Liver (tissue), 9 donors: Measurements from ENCODE around the gene ATP6V0E1. TPM values are rescaled to one million over a fixed set of nuclear protein-coding genes. Genes with fewer than 3 reads are reported as not detected.
A peak's percentile ranks its signal among the peaks of the same experiment; 100 is the strongest.

ENCODE experiments used
- DNase-seq: peaks from one replicate; pipeline ENCODE4 v3.0.0-alpha.2; 2017; ENCODE audit warnings: low spot score
- H3K27ac ChIP-seq, 2 donors: one replicate each; pipeline ENCODE4 v1.7.0; 2013; ENCODE audit warnings: inconsistent platforms in 2 of 2, low read length in 2 of 2, control low read depth in 1 of 2, low read depth in 1 of 2, mild to moderate bottlenecking in 1 of 2
- H3K27me3 ChIP-seq, 4 donors: one replicate each; pipeline versions ENCODE4 v1.6.1 to v1.7.0; 2013; ENCODE audit warnings: low read length in 3 of 4, inconsistent platforms in 1 of 4, mild to moderate bottlenecking in 1 of 4, moderate library complexity in 1 of 4; ENCODE audit not compliant: control insufficient read depth in 4 of 4, insufficient read depth in 4 of 4
- H3K36me3 ChIP-seq, 4 donors: one replicate each; pipeline versions ENCODE4 v1.6.1 to v1.7.0; 2013; ENCODE audit warnings: low read length in 3 of 4, mild to moderate bottlenecking in 3 of 4, low read depth in 1 of 4, moderate library complexity in 1 of 4; ENCODE audit not compliant: control insufficient read depth in 4 of 4, insufficient read depth in 3 of 4
- H3K4me1 ChIP-seq, 4 donors: one replicate each; pipeline versions ENCODE4 v1.6.1 to v1.7.0; 2013; ENCODE audit warnings: low read length in 3 of 4, mild to moderate bottlenecking in 3 of 4, moderate library complexity in 1 of 4; ENCODE audit not compliant: control insufficient read depth in 4 of 4, insufficient read depth in 4 of 4
- H3K4me3 ChIP-seq, 3 donors: one replicate each; pipeline versions ENCODE4 v1.6.1 to v1.7.0; 2013; ENCODE audit warnings: low read length in 3 of 3, control low read depth in 1 of 3, low read depth in 1 of 3, mild to moderate bottlenecking in 1 of 3
- H3K9ac ChIP-seq, 2 donors: one replicate each; pipeline ENCODE4 v1.7.0; 2013; ENCODE audit warnings: low read length in 2 of 2, mild to moderate bottlenecking in 2 of 2, moderate library complexity in 2 of 2, control low read depth in 1 of 2, low read depth in 1 of 2
- H3K9me3 ChIP-seq, 4 donors: one replicate each; pipeline versions ENCODE4 v1.6.1 to v1.7.0; 2013; ENCODE audit warnings: low read length in 3 of 4; ENCODE audit not compliant: control insufficient read depth in 4 of 4
- ATF3 ChIP-seq: IDR thresholded peaks from 2 replicates; pipeline ENCODE4 v1.6.1; 2016; ENCODE audit warnings: antibody characterized with exemption
- CTCF ChIP-seq: fragments of 150-350 bp; IDR thresholded peaks from 2 replicates; pipeline ENCODE4 v1.5.1; 2017; ENCODE audit warnings: improper control_type of control experiment, low read depth, low read length; ENCODE audit not compliant: missing input control
- EGR1 ChIP-seq, 2 donors: IDR thresholded peaks; 2 replicates each; pipeline ENCODE4 v1.6.1; 2016 to 2018; ENCODE audit warnings: antibody characterized with exemption in 2 of 2, low read depth in 2 of 2
- FOXA1 ChIP-seq: IDR thresholded peaks from 2 replicates; pipeline ENCODE4 v1.6.1; 2016; ENCODE audit warnings: antibody characterized with exemption
- FOXA2 ChIP-seq: IDR thresholded peaks from 2 replicates; pipeline ENCODE4 v1.6.1; 2016; ENCODE audit warnings: antibody characterized with exemption
- GABPA ChIP-seq, 2 donors: IDR thresholded peaks in 1 of 2; conservative IDR thresholded peaks in 1 of 2; 2 replicates each; pipeline ENCODE4 v1.6.1; 2016; ENCODE audit warnings: antibody characterized with exemption in 2 of 2, mild to moderate bottlenecking in 1 of 2, moderate library complexity in 1 of 2
- HNF4A ChIP-seq, 2 donors: conservative IDR thresholded peaks; 2 replicates each; pipeline ENCODE4 v1.6.1; 2016; ENCODE audit warnings: antibody characterized with exemption in 2 of 2, mild to moderate bottlenecking in 2 of 2
- HNF4G ChIP-seq: IDR thresholded peaks from 2 replicates; pipeline ENCODE4 v1.6.1; 2016; ENCODE audit warnings: antibody characterized with exemption
- JUND ChIP-seq, 2 donors: IDR thresholded peaks; 2 replicates each; pipeline ENCODE4 v1.6.1; 2016; ENCODE audit warnings: antibody characterized with exemption in 2 of 2
- MAX ChIP-seq: IDR thresholded peaks from 2 replicates; pipeline ENCODE4 v1.6.1; 2016; ENCODE audit warnings: antibody characterized with exemption
- NR2F2 ChIP-seq: IDR thresholded peaks from 2 replicates; pipeline ENCODE4 v1.6.1; 2016; ENCODE audit warnings: antibody characterized with exemption
- RAD21 ChIP-seq, 2 donors: IDR thresholded peaks; 2 replicates each; pipeline ENCODE4 v1.6.1; 2016; ENCODE audit warnings: antibody characterized with exemption in 2 of 2, mild to moderate bottlenecking in 2 of 2
- REST ChIP-seq: IDR thresholded peaks from 2 replicates; pipeline ENCODE4 v1.6.1; 2016; ENCODE audit warnings: antibody characterized with exemption, mild to moderate bottlenecking
- RXRA ChIP-seq, 2 donors: IDR thresholded peaks; 2 replicates each; pipeline ENCODE4 v1.6.1; 2017 to 2018; ENCODE audit warnings: antibody characterized with exemption in 2 of 2, mild to moderate bottlenecking in 1 of 2
- SP1 ChIP-seq: IDR thresholded peaks from 2 replicates; pipeline ENCODE4 v1.6.1; 2018; ENCODE audit warnings: antibody characterized with exemption, mild to moderate bottlenecking
- TAF1 ChIP-seq: conservative IDR thresholded peaks from 2 replicates; pipeline ENCODE4 v1.6.1; 2016; ENCODE audit warnings: antibody characterized with exemption, mild to moderate bottlenecking
- YY1 ChIP-seq: IDR thresholded peaks from 2 replicates; pipeline ENCODE4 v1.6.1; 2016; ENCODE audit warnings: antibody characterized with exemption, mild to moderate bottlenecking
- ZBTB33 ChIP-seq: IDR thresholded peaks from 2 replicates; pipeline ENCODE4 v1.6.1; 2016; ENCODE audit warnings: antibody characterized with exemption
- WGBS: extraction: QIAGEN DNeasy Blood & Tissue Kit; methylation state at CpG from one replicate; pipeline ENCODE4 v1.1.7; 2013; 5-methylcytosine and 5-hydroxymethylcytosine counted together
- polyA plus RNA-seq, 2 donors: library from polyadenylated mRNA; stranded (reverse) in 1 of 2; unstranded in 1 of 2; fragments of 200-250 nt in 1 of 2; fragments of >200 nt in 1 of 2; fragmentation: Nextera tagmentation in 1 of 2; extraction: Ambion mirVana in 1 of 2; gene quantifications; one replicate each; pipeline versions ENCODE4 v1.2.1 to v1.2.3, GENCODE V29; 2013 to 2015
- total RNA-seq, 2 donors: library from RNA; depleted of rRNA; stranded (reverse); fragments of >200 nt; gene quantifications; one replicate each; pipeline ENCODE4 v1.2.3, GENCODE V29; 2014
- donor health status: healthy.
- donor health status: healthy.
- donor health status: healthy.
- donor health status: healthy.
- donor health status: healthy.

Gene ATP6V0E1
- total and polyA plus RNA-seq, 4 donors: 56.6 to 396 (median 111) TPM

GRCh38 chr5:173014671-173015070 lies 31.1 kb downstream of the ATP6V0E1 start:
- no peaks in the 10 kb centered on the region for H3K36me3 ChIP-seq
- no peak for DNase-seq
- H3K9me3 ChIP-seq: no peaks in the 10 kb centered on the region
- TF ChIP-seq GABPA (IDR thresholded peaks at IDR 0.05 in 1 of 2, conservative IDR thresholded peaks at IDR 0.05 in 1 of 2): no peak
- TF ChIP-seq ATF3: no peak
- no peak for TF ChIP-seq HNF4G
- TF ChIP-seq ZBTB33: no peak
- TF ChIP-seq REST: no peak
- TF ChIP-seq JUND (IDR thresholded peaks at IDR 0.05): no peak
- TF ChIP-seq RXRA (IDR thresholded peaks at IDR 0.05): no peak
- TF ChIP-seq EGR1 (IDR thresholded peaks at IDR 0.05; ENCODE audit: low read depth in 2 of 2): no peak
- no peak for TF ChIP-seq TAF1
- TF ChIP-seq NR2F2: no peak
- TF ChIP-seq SP1: no peak
- no peak for TF ChIP-seq RAD21 (IDR thresholded peaks at IDR 0.05)
- TF ChIP-seq YY1: no peak
- TF ChIP-seq CTCF: no peak
- TF ChIP-seq HNF4A (conservative IDR thresholded peaks at IDR 0.05): no peak
- no peak for TF ChIP-seq MAX
- no peak for TF ChIP-seq FOXA2
- H3K27ac ChIP-seq: no peak overlapping the region
- H3K4me3 ChIP-seq: no peak overlapping the region
- H3K9ac ChIP-seq: no peak overlapping the region
- 88% methylated on average over 4 of the region's 4 CpGs for WGBS
- H3K4me1 ChIP-seq: peaks cover 7 to 23% (median 15%) of the 10 kb centered on the region in 4 donors
- no peaks in the 10 kb centered on the region for H3K27me3 ChIP-seq

- Histone ChIP-seq H3K4me3 (no peak overlapping the region), H3K4me1 (peaks cover 7 to 23% (median 15%) of the 10 kb centered on the region in 4 donors), H3K27ac (peak overlapping the region in 1 of 2 donors; percentile 29), H3K9ac (no peak overlapping the region), H3K9me3 (no peaks in the 10 kb centered on the region), H3K27me3 (no peaks in the 10 kb centered on the region), H3K36me3 (peaks cover 0 to 3% (median under 1%) of the 10 kb centered on the region in 4 donors)
- no peak for DNase-seq
- WGBS: 94% methylated on average over 2 of the region's 2 CpGs
- no peak for TF ChIP-seq RAD21 (IDR thresholded peaks at IDR 0.05)
- TF ChIP-seq GABPA (IDR thresholded peaks at IDR 0.05 in 1 of 2, conservative IDR thresholded peaks at IDR 0.05 in 1 of 2): no peak
- TF ChIP-seq JUND (IDR thresholded peaks at IDR 0.05): no peak
- TF ChIP-seq HNF4A (conservative IDR thresholded peaks at IDR 0.05): no peak
- TF ChIP-seq SP1: no peak
- TF ChIP-seq FOXA1: no peak
- TF ChIP-seq RXRA (IDR thresholded peaks at IDR 0.05): no peak
- TF ChIP-seq REST: no peak
- TF ChIP-seq YY1: no peak
- no peak for TF ChIP-seq TAF1
- no peak for TF ChIP-seq HNF4G
- TF ChIP-seq FOXA2: no peak
- TF ChIP-seq NR2F2: no peak
- TF ChIP-seq EGR1 (IDR thresholded peaks at IDR 0.05; ENCODE audit: low read depth in 2 of 2): no peak
- TF ChIP-seq ZBTB33: no peak
Observed at GRCh38 chr5:173015192-173015591, 31.6 kb downstream of the ATP6V0E1 start.
